HL-60 (cell line): Measurements from ENCODE around the gene RAPSN.

ENCODE experiments used
- DNase-seq, 2 experiments: peaks; one replicate each; pipeline ENCODE4 v3.0.0-alpha.2; 2010 to 2020; ENCODE audit warnings: low read depth in 1 of 2, low spot score in 1 of 2
- H3K27ac ChIP-seq: fragments of 250-450 bp; sonication (Bioruptor Pico); replicated peaks from 2 replicates; pipeline ENCODE4 v1.5.1; 2020; ENCODE audit warnings: mild to moderate bottlenecking, moderate library complexity
- H3K27me3 ChIP-seq: fragments of 250-450 bp; sonication (Bioruptor Pico); 2 replicates; pipeline ENCODE4 v1.5.1; 2021; ENCODE audit warnings: mild to moderate bottlenecking, moderate library complexity; ENCODE audit not compliant: insufficient read depth, poor library complexity, severe bottlenecking
- H3K4me3 ChIP-seq: replicated peaks from 2 replicates; pipeline ENCODE4 v1.5.1; 2011; ENCODE audit warnings: mild to moderate bottlenecking, control low read depth, low read length; ENCODE audit not compliant: insufficient read depth
- CTCF ChIP-seq: IDR thresholded peaks from one replicate; pipeline ENCODE4 v1.5.1; 2011; ENCODE audit warnings: low read length, control low read depth, inconsistent platforms; ENCODE audit not compliant: insufficient read depth
- GABPA ChIP-seq: IDR thresholded peaks from 2 replicates; pipeline ENCODE4 v1.6.1; 2012; ENCODE audit warnings: low read depth
- POLR2AphosphoS5 ChIP-seq: IDR thresholded peaks from 2 replicates; pipeline ENCODE4 v1.6.1; 2012; ENCODE audit warnings: low read depth
- REST ChIP-seq: IDR thresholded peaks from 2 replicates; pipeline ENCODE4 v1.6.1; 2012; ENCODE audit warnings: low read depth; ENCODE audit not compliant: insufficient replicate concordance
- SPI1 ChIP-seq: IDR thresholded peaks from 2 replicates; pipeline ENCODE4 v1.6.1; 2012; ENCODE audit warnings: low read depth, mild to moderate bottlenecking, borderline replicate concordance

RAPSN gene

GRCh38 chr11:47415949-47416472 lies 32.9 kb downstream of the RAPSN start:
- DNase-seq, result no peak
- TF ChIP-seq POLR2AphosphoS5 (no peak), REST (no peak), SPI1 (no peak), GABPA (no peak), CTCF (no peak)
- Histone ChIP-seq H3K4me3 (no peak overlapping the region), H3K27me3 (no peaks in the 10 kb centered on the region), H3K27ac (no peak overlapping the region)

- Histone ChIP-seq H3K27ac (no peak overlapping the region), H3K27me3 (no peaks in the 10 kb centered on the region), H3K4me3 (no peak overlapping the region)
- TF ChIP-seq GABPA (no peak), CTCF (no peak), SPI1 (no peak), POLR2AphosphoS5 (no peak), REST (no peak)
- DNase-seq, result no peak
Measured at GRCh38 chr11:47415091-47415854, 33.7 kb downstream of the RAPSN start.

GRCh38 chr11:47414685-47415070 lies 34.3 kb downstream of the RAPSN start:
- H3K27ac ChIP-seq, result no peak overlapping the region
- no peak overlapping the region for H3K4me3 ChIP-seq
- H3K27me3 ChIP-seq, result no peaks in the 10 kb centered on the region
- TF ChIP-seq POLR2AphosphoS5 (no peak), REST (no peak), CTCF (no peak), SPI1 (no peak), GABPA (no peak)
- DNase-seq, result no peak
